Endodermal cell (in vitro differentiated cells): ENCODE measurements around the gene SLC26A1. TPM values are rescaled to one million over a fixed set of nuclear protein-coding genes. Genes with fewer than 3 reads are reported as not detected.

Experiments
- DNase-seq: peaks from one replicate; pipeline ENCODE4 v3.0.0-alpha.2; 2017
- H3K27ac ChIP-seq: 2 replicates; pipeline ENCODE4 v1.5.1; 2013; ENCODE audit warnings: mild to moderate bottlenecking, low read depth, low read length, moderate library complexity
- H3K27me3 ChIP-seq: 2 replicates; pipeline ENCODE4 v1.6.1; 2013; ENCODE audit warnings: mild to moderate bottlenecking, low read length, moderate library complexity; ENCODE audit not compliant: insufficient read depth, control insufficient read depth, poor library complexity, severe bottlenecking
- H3K36me3 ChIP-seq: 2 replicates; pipeline ENCODE4 v1.7.0; 2013; ENCODE audit warnings: mild to moderate bottlenecking, low read length, moderate library complexity; ENCODE audit not compliant: control insufficient read depth, insufficient read depth
- H3K4me1 ChIP-seq: one replicate; pipeline ENCODE4 v1.7.0; 2013; ENCODE audit warnings: low read length; ENCODE audit not compliant: control insufficient read depth, insufficient read depth
- H3K4me3 ChIP-seq: 2 replicates; pipeline ENCODE4 v1.5.1; 2013; ENCODE audit warnings: mild to moderate bottlenecking, low read length, moderate library complexity
- H3K9ac ChIP-seq: 2 replicates; pipeline ENCODE4 v1.6.1; 2013; ENCODE audit warnings: mild to moderate bottlenecking, low read length, moderate library complexity; ENCODE audit not compliant: poor library complexity, severe bottlenecking; ENCODE audit errors: extremely low read depth
- H3K9me3 ChIP-seq: 2 replicates; pipeline ENCODE4 v1.6.1; 2013; ENCODE audit warnings: mild to moderate bottlenecking, low read length, moderate library complexity; ENCODE audit not compliant: control insufficient read depth
- H3K27ac Mint-ChIP-seq: 2 replicates; pipeline ENCODE4 v1.8.0; 2020; ENCODE audit warnings: mixed read lengths
- H3K27me3 Mint-ChIP-seq: 2 replicates; pipeline ENCODE4 v1.8.0; 2021; ENCODE audit warnings: mild to moderate bottlenecking, mixed read lengths; ENCODE audit not compliant: insufficient read depth
- H3K36me3 Mint-ChIP-seq: 2 replicates; pipeline ENCODE4 v1.8.0; 2020; ENCODE audit warnings: low read depth, mixed read lengths
- H3K4me1 Mint-ChIP-seq: 2 replicates; pipeline ENCODE4 v1.8.0; 2020; ENCODE audit warnings: mixed read lengths
- H3K4me3 Mint-ChIP-seq: 2 replicates; pipeline ENCODE4 v1.8.0; 2020; ENCODE audit warnings: mild to moderate bottlenecking, moderate library complexity, mixed read lengths
- H3K9me3 Mint-ChIP-seq: 2 replicates; pipeline ENCODE4 v1.8.0; 2020; ENCODE audit warnings: mild to moderate bottlenecking, mixed read lengths
- WGBS, 2 experiments: methylation state at CpG; one replicate each; pipeline versions ENCODE4 v1.1.5 to v1.1.7; 2013; ENCODE audit warnings: missing lambda C conversion rate in 2 of 2, mixed read lengths in 1 of 2; ENCODE audit not compliant: insufficient coverage in 1 of 2, insufficient read length in 1 of 2; 5-methylcytosine and 5-hydroxymethylcytosine counted together
- total RNA-seq, 2 donors: library from RNA; stranded (reverse); fragmentation: NEBNext Ultra II Directional in 1 of 2; extraction: Animal tissue kit (Norgen Biotek cat#: 25700) in 1 of 2; gene quantifications; 2 replicates in 1 of 2; 3 replicates in 1 of 2; pipeline ENCODE4 v1.2.1, GENCODE V29; 2021
- TF ChIP-seq, protein P1 (sequence below): fragments of 200-600 bp; sonication (generic); conservative IDR thresholded peaks from 2 replicates; pipeline ENCODE4 v1.5.0; 2021; ENCODE audit warnings: antibody characterized with exemption, mild to moderate bottlenecking

SLC26A1 gene
- total RNA-seq, 2 donors from 2014 or later: 0.55 to 1.0 TPM

DNA sequence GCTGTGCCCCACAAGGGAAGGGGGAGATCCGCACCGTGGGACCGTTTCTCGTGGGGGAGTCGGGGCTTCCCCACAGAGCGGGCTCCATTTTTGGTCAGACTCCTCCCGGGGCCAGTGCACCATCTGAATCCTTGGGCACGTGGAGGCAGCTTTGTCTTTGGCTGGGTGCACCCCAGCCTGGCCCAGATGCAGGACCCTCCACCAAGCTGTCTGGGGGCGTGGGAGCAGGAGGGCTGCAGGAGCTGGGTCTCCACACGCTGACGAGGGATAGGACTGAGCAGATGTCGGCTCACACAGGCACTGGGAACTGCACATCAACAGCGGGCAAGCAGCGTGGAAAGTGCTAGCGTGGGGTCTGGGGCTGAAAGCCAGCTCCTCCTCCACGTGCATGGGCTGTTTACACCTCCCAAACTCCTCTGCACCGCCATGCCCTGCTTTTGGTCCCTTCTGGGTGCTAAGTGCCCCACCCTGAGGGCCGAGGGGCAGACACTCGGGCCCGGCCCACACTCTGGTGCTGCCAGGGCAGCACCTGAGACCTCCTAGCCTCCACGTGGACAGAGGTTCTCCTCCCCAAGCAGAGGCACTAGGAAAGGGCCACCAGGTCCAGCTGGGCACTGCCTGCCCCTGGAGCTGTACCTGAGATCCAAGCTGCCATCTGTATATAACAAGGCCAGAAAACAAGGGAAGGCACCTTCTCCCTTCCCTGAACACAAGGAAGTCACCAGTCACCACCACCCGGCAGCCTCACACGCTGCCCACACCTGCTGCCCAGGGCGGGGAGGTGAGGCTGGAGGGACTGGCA, 33.7 kb downstream of the SLC26A1 start:
- no peaks in the 10 kb centered on the region for H3K4me1 ChIP-seq
- no peak overlapping the region for H3K9ac ChIP-seq
- H3K36me3 ChIP-seq: no peaks in the 10 kb centered on the region
- H3K27ac Mint-ChIP-seq: no peak overlapping the region
- H3K27ac ChIP-seq: no peak overlapping the region
- H3K36me3 Mint-ChIP-seq: peaks cover 15% of the 10 kb centered on the region
- no peak overlapping the region for H3K4me3 ChIP-seq
- H3K4me3 Mint-ChIP-seq: no peak overlapping the region
- H3K27me3 Mint-ChIP-seq: no peaks in the 10 kb centered on the region
- TF ChIP-seq, protein P1, sequence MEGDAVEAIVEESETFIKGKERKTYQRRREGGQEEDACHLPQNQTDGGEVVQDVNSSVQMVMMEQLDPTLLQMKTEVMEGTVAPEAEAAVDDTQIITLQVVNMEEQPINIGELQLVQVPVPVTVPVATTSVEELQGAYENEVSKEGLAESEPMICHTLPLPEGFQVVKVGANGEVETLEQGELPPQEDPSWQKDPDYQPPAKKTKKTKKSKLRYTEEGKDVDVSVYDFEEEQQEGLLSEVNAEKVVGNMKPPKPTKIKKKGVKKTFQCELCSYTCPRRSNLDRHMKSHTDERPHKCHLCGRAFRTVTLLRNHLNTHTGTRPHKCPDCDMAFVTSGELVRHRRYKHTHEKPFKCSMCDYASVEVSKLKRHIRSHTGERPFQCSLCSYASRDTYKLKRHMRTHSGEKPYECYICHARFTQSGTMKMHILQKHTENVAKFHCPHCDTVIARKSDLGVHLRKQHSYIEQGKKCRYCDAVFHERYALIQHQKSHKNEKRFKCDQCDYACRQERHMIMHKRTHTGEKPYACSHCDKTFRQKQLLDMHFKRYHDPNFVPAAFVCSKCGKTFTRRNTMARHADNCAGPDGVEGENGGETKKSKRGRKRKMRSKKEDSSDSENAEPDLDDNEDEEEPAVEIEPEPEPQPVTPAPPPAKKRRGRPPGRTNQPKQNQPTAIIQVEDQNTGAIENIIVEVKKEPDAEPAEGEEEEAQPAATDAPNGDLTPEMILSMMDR: no peak
- no peaks in the 10 kb centered on the region for H3K9me3 ChIP-seq
- WGBS, 2 experiments: 85 to 93% methylated on average over 14 to 24 of the region's 24 CpGs
- no peaks in the 10 kb centered on the region for H3K27me3 ChIP-seq
- no peaks in the 10 kb centered on the region for H3K4me1 Mint-ChIP-seq
- no peak for DNase-seq
- no peaks in the 10 kb centered on the region for H3K9me3 Mint-ChIP-seq

DNA sequence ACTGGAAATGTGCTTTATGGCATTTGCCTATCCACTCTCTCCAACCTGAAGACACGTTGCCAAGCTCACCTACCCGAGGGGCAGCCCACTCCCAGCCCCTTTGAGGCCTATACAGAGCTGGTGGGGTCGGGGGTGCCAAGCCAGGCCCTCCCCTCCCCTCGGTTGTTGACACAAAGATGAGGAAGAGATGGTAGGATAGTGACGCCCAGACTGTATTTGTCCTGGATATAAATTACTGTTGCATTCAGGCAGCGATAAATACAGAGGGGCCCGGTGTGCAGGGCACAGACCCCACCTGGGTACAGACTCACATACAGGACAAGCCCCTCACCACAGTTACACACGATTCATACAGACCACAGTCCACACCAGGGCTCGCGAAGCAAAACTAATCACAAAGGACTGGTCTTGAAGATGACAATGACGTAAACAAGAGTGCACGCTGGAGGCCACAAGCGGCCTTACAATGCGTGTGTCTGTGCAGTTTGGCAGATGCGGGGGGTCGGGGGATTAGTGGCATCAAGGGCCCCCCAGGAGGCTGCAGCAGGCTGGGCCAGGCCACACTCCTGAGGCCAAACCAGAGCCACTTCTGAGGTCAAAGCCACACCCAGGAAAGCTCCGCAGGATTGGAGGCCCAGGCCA, 34.4 kb downstream of the SLC26A1 start:
- no peaks in the 10 kb centered on the region for H3K4me1 ChIP-seq
- H3K27ac ChIP-seq: no peak overlapping the region
- H3K36me3 ChIP-seq: no peaks in the 10 kb centered on the region
- H3K27ac Mint-ChIP-seq: no peak overlapping the region
- H3K27me3 Mint-ChIP-seq: no peaks in the 10 kb centered on the region
- no peak overlapping the region for H3K4me3 Mint-ChIP-seq
- H3K4me3 ChIP-seq: no peak overlapping the region
- no peaks in the 10 kb centered on the region for H3K9me3 Mint-ChIP-seq
- H3K27me3 ChIP-seq: no peaks in the 10 kb centered on the region
- no peak overlapping the region for H3K9ac ChIP-seq
- no peak for DNase-seq
- H3K9me3 ChIP-seq: no peaks in the 10 kb centered on the region
- H3K36me3 Mint-ChIP-seq: peaks cover 20% of the 10 kb centered on the region
- no peaks in the 10 kb centered on the region for H3K4me1 Mint-ChIP-seq
- 92 to 93% methylated on average over 10 to 17 of the region's 17 CpGs for WGBS, 2 experiments
- TF ChIP-seq, protein P1: no peak

DNA sequence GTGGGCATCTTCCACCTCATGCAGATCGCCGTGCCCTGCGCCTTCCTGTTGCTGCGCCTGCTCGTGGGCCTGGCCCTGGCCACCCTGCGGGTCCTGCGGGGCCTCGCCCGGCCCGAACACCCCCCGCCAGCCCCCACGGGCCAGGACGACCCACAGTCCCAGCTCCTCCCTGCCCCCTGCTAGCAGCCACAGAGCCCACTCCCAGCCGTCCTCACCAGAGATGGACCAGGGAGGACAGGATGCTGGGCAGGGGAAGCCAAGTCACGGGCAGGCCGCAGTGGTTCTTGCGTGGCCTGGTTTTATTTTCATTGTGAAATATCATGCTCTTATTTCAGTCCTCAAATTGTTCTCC, 34.9 kb downstream of the SLC26A1 start:
- H3K27ac ChIP-seq: no peak overlapping the region
- Mint-ChIP-seq H3K27ac (no peak overlapping the region), H3K27me3 (no peaks in the 10 kb centered on the region), H3K4me1 (no peaks in the 10 kb centered on the region), H3K9me3 (no peaks in the 10 kb centered on the region), H3K4me3 (no peak overlapping the region), H3K36me3 (peaks cover 20% of the 10 kb centered on the region)
- 92 to 94% methylated on average over 16 to 17 of the region's 17 CpGs for WGBS, 2 experiments
- no peaks in the 10 kb centered on the region for H3K4me1 ChIP-seq
- no peaks in the 10 kb centered on the region for H3K9me3 ChIP-seq
- no peak for DNase-seq
- H3K4me3 ChIP-seq: no peak overlapping the region
- H3K9ac ChIP-seq: no peak overlapping the region
- H3K27me3 ChIP-seq: no peaks in the 10 kb centered on the region
- TF ChIP-seq, protein P1: no peak
- no peaks in the 10 kb centered on the region for H3K36me3 ChIP-seq
